HG03354 (cell line): Measurements from ENCODE around the gene BGN.

Source experiments
- ATAC-seq: cut with Tn5 transposase; IDR thresholded peaks from one replicate; pipeline ENCODE4 v1.9.1; 2021; ENCODE audit warnings: mild to moderate bottlenecking; ENCODE audit not compliant: unreplicated experiment, poor library complexity, severe bottlenecking

BGN gene

DNA sequence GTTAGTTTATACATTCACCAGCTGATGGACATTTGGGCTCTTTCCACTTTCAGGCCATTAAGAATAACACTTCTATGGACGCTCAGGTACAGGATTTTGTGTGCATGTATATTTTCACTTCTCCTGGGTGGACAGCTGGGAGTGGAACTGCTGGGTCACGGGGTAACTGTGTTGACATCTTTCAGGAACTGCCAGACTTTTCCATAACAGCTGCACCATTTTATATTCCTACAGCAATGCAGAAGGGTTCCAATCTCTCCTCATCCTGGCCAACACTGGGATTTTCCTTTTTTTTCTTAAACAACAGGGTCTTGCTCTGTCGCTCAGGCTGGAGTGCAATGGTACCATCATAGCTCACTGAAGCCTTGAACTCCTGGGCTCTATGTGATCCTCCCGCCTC is 36.3 kb upstream of the BGN start:
- no peak for ATAC-seq

DNA sequence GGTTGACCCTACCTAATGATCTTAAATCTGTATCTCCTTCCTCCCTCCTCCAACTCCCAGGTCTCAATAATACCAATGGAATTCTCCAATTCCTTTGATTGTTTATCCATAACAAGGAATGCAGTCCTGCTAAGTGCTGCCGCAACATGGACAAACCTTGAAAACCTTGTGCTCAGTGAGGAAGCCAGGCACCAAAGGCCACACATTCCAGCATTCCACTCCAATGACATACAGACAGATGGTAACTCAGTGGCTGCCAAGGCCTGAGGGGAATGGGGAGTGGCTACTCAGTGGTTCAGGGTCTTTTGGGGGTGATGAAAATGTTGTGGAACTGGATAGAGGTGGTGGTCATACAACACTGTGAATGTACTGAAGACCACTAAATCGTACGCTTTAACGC is 34.8 kb upstream of the BGN start:
- ATAC-seq: no peak

DNA sequence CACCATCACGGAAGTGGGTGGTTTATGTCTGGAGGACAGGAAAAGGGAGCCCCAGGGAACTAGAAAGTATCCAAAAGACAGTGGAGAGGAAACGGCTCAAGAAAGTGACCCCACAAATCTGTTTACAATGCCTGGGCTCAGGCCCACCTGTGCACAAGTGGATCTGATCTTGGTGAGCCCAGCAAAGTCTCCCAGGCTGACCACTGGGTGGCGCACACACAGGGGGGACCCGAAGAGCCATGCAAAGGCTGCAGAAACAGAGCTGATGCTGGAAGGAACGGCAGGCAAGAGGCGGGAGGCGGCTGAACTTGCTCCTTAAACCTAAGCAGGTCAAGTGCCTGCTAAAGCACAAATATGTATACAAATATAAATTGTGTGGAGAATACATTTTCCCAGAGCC is 34.0 kb upstream of the BGN start:
- ATAC-seq: no peak

DNA sequence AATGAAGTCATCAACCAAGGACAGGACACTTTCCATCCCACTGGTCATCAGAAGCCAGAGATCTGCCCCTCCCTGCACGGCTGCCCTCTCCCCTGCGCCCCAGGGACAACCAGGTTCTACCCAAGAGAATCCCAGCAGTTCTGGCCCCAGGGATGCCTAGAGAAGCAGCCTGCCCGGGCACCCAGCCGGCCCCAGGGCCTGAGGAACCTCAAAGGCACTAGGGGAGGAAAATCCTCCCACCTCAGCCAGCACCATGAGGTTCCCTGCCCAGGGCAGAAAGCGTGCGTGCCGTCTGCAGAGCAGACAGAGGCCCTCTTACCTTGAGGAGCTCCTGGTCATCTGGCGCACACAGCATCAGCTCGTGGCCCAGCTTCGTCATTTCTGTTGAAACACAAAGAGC is 32.5 kb upstream of the BGN start:
- ATAC-seq: no peak

DNA sequence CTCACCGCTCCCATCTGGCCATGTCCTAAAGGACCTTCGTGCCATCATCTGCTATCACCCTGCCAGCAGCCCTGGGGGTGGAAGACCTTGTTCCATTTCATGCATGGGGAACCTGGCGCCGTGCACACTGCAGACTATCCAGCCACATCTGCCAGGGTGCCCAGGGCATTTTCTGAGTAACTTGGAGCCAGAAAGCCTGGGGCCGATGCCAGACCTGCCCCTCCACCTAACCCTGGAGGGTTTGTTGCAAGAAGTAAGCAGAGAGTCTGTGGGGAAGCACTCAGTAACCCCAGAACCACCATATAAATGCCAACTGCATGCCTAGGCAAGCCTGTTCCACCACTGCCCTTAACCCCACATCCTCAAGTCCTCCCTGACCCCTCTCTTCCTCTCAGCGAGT is 31.7 kb upstream of the BGN start:
- no peak for ATAC-seq

DNA sequence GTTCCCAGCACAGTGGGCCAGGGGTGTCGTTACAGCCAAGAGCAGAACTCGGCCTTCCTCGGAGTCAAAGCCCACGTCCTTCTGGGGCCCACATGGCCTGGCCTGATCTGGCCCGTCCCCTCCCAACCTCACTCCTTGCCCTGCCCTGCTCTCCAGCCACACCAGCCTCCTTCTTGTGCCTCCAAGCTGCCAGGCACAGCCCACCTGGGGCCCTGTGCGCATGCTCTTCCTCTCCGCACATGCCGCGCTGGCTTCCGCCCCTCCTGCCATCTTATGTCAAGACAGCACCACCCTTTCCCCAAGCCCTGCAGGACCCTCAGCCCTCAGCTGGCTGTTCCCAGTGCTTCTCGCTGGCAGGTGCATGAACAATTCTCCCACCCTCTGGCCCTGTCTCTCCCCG is 31.2 kb upstream of the BGN start:
- no peak for ATAC-seq

DNA sequence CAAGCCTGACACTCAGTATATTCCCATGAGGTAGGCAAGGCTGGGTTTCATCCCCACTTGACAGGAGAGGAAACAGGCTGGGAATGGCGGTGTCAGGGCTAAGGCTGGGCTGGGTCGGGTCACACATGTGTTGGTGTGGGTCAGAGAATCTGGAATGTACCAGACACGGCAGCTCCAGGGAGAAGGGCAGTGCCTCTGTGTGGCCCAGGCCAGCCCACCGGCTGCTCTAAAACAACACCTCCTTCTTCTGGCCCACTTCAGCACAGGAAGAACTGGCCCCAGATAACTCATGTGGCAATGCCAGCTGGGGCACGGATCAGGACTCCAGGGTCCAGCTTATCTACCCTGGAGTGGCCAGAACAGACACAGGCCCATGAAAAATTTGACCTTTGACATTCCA is 30.7 kb upstream of the BGN start:
- ATAC-seq: no peak

DNA sequence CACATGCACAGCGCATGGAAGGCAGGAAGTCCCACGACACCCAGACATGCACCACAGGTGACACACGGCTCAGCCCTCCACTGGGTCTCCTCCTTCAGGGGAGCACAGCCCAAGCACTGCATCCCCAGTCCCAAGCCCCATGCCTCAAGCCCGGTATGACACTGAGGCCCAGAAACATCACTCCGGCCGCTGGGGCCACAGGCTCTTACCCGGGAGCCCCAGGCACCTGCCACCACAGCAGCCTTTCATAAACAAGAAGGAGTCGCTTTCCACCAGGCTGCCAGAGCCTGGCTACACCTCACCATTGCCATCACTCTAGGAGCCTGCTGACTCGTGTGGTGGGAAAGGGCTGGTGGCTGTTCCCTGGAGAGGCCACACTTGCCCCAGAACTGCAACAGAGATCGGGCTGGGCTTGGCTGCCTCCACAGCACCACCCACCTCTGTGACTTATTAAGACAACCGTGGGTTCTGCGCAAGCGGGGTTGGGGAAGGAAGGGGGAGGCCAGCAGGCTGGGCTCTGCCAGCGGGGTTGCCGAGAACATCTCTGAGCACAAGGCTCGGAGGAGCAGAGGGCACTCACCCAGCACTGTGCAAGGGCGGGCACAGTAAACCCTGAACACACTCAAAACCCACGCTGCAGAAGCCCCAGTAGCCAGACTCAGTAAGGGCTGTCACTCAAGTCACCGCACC is 28.9 kb upstream of the BGN start:
- ATAC-seq: no peak

DNA sequence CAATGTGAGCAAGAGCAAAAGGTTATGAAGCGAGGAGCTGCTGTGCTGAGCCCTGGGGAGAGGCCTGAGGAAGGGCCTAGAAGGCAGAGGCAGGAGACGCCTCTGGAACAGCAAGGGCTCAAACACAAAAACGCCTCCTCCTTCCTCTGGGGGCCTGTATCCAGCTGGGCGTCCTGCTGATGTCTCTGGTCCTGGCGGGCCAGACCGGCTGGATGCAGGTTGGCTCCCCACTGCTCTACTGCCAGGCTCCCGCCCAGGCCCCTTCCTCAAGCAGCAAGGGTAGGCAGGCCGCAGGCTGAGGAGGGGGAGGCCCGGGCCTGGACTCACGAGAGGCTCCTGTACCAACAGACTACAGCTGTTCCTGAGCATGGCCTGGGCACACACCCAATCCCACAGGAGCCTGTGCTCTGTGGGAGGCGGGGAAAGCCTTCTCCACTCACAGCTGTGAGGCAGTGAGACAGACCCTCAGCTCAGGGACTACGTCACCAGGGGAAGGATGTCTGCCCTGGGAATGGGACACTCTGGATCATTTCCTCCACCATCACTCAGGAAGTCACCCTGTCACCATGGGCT is 26.7 kb upstream of the BGN start:
- no peak for ATAC-seq

DNA sequence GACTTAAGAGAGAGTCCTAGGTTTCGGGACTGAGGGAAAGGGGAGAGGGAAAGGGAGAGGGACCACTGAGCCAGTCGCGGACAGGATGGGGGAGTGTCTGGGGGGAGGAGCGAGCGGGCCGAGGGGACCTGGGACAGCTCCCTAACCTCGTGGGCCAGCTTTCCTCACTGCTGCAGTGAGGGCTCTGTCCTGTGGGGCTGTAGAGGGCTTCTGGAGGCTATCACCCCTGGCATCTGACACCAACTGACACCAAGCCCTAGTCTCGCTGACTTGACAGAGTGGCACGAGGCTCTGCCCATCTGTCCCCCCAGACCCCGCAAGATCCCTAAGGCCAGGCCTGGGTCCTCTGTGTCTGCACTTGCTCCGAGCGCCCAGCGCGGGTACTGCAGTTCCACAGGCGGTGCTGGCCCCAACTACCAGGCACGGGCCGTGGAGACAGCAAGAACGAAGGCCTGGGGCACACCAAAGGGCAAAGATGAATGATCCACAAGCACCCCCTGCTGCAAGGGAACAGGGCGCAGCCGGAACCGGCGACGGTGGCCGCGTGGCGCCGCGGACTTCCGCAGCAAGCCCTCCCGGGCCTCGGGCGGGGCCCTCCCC is 24.9 kb upstream of the BGN start:
- peak; percentile 47 for ATAC-seq

DNA sequence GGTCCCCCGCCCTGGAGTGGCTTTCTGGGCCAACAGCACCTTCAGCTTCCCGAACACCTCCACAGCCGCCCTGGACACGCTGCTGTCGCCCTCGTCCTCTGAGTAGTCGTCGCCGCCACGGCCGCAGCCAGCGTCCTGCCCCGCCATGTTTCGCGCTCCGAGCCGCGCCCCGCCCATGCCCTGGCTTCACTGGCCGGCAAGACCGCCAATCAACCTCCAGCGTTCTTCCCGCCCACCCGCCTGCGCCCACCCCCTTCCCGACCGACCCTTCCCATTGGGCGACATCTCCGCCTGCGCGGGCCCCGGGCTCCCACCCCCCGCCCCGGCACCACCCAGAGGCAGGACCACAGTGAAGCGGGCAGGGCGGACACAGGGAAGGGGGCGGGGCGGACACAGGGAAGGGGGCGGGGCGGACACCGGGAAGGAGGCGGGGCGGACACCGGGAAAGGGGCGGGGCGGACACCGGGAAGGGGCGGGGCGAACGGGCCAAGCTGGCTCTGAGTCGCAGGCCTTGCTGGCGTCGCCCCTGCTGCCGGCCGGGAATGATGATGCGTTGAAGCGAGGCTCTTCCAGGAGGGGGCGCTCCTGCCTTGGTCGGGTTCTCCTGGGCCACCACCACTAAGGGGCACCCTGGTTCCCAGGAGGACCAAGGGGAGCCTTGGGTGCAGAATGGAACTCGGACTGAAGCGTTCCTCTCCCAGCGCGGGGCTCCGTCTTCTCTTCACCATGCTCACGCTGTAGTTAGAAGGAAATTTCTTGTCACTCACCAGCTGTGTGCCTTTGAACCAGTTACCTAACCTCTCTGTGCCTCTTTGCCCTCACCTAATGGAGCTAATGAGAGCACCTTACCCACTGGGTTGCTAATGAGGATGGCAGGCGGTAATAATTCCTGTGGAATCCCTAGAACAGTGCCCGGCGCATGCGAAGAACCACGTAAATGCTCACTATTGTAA is 24.1 kb upstream of the BGN start, which contains the start of gene HAUS7:
TSS of gene HAUS7 (minus strand) at position 166 of the 953 bp plus-strand sequence. CDS start at position 147, 19 bp downstream.
- peak; percentile 82 for ATAC-seq

DNA sequence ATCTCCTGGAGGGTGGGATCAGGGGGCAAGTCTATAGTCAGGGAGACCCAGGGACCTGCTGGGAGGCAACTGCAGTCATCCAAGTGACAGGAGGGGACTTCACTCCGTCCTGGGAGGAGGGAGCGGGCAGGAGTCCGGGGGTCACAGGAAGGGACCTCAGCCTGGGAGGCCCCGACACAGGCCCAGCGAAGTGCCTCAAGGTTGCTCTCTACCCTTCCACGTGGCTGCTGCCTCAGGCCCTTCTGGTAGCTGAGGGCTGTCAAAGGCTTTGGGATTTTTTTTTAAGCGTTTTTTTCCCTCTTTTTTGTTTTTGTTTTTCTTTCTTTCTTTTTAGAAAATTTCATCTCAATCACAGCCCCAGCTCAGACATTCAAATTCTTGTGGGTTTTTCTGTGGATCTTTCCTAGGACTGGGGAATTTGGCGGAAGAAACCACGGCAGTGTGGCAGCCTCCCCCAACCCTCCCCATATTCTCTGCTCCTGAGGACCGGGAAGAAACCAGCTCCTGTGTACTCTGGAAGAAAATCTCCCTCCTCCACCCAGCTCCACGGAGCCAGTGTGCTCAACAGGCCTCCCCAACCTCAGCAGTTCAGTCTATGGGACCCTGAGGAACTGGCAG is 23.0 kb upstream of the BGN start:
- ATAC-seq: no peak

DNA sequence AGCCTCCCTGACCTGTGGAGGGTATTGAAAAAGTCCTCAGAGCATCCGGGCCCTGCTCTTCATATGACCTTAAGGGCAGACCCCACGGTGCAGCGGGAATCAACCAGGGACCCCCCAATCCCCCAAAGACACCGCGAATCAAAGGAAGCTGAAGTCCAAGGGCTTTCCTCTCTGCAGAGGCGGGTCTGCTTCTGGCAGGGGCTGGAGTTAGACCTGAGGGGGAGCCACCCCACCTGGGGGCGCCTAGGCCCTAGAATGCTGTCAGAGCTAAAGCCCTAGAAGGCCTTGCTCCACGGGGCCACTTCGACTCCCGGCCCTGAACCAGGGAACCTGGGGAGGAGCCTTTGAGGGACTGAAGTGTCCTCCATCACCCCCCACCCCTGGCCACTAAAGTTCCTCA is 21.7 kb upstream of the BGN start:
- ATAC-seq: no peak

DNA sequence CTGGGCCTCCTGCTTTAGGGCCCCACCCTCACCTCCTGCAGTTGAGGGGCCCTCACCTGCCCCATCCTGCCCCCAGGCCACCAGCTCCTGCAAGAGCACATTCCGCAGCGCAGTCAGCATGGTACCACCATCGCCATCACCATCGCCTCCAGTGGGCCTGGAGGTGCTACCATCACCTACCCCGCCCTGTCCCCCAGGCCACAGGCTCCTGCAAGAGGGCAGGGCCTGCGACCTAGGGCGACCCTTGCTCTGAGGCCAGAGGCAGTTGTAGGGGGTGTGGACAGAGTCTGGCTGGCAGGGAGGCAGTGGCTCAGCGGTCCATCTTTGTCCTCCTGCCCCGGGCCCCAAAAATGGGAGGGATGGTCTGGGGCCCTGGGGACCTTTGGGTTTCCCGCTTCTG is 20.5 kb upstream of the BGN start:
- ATAC-seq: no peak

DNA sequence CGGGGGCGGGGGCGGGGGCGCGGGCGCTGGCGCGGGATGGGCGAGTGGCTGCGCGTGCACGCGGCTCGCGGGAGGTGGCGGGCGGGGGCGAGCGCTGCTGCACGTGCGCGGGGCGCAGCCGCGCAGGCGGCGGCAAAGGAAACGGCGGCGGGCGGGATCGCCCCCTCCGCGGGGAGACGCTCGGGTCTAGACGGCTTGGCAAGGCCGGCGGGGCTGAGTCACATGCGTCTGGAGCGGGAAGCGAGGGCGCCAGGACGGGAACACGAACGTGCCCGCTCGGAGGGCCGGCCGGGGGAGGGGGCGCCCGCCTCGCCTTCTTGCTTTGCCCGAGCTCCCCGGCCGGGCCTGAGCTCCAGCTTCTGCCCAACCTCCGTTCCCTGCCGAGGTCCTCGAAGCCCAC is 20.1 kb upstream of the BGN start:
- no peak for ATAC-seq

DNA sequence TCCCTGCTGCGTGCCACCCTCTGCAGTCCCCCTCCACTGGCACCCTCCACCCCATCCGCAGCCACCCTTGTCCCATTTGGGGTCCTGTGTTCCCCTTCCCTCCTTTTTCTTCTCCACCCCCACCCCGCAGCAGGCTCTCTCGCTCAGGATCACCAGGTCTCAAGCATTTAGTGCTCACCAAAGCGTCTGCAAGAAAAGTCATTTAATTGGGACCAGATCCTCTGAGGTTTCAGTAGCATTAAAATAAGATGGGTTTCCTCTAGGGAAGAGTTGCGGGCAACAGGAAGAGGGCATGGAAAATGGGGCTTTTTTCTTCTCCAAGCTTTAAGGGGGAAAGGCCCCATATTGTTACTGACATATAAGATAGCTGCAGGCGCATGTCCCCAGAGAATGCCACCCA is 19.5 kb upstream of the BGN start:
- no peak for ATAC-seq

DNA sequence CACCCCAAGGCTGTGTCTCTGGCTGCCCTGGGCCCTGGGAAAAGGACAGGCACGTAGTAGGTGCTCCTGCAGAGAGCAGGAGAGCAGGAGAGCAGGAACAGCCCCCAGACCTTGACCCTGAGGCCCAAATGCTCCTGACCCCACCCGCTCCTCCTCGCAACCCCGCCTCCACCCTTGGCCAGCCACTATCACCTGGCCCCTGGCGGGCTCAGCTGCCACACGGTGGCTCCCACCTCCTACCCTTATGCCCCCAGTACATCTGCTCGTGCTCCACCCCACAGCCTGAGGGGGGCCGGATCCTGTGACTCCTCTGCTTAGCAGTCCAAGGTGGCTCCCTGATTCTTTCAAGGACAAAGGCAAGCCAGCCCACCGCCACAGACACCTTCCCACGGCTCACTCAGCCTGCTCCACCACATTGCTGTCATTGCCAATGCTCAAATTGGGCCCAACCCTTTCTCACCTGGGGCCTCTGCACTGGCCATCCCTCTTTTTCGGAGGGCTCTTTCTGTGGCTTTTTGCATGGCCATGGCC is 19.0 kb upstream of the BGN start:
- ATAC-seq: no peak

DNA sequence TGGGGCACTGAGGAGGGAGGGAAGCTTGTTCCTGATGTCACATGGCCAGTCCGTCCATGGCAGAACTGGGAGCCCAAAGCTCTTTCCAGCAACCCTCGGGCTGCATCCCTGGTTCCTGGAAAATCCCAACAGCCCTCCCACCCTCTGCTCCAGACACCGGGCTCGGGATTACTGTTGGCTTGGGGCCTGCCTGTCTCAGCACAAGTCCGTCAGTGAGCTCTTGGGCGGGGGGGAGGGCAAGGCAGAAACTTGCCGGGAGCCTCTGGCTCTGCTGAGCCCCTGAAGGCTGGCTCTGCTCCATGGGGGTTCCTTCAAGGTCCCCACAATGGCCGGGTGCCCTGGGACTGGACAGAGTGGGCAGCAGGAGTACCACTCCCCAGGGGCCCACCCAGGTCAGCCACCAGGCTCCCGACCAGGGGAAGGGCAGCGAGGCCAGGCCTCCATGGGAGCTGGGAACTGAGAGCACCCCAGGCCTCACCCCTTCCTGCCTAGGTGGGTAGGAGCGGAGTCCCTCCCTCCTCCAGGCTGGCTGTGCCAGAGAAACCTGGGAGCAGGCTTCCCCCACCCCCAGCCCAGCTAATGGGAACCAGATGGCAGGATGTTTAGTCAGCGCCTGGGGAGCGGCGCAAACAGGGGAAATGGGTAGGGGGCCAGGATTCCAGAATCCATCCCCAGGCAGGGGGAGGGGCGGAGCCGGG is 18.0 kb upstream of the BGN start:
- ATAC-seq: no peak

DNA sequence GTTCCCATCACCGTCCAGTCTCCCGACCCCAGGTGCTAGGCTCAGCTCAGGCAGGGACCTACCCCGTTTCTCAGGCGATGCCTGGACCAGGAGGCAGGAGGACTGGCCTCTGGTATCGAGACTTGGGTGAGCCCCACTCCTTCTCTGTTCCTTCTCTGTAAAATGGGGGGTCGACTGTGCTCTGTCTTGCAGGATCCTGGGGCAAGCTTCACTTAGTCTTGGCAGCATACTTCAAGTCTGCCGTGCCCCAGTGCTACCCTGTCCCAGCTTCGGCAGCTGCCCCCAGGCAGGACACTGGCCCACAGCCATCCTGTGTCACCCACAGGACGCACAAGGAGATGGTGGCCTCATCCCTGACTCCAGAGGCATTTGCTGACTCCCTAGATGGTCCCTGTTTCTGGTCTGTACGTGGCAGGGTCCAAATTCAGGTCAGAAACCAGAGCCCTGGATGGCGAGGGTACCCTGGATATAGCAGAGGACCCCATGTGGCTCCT is 17.4 kb upstream of the BGN start:
- ATAC-seq: no peak
